Measurements from ENCODE around the gene KRTAP20-3. TPM values are rescaled to one million over a fixed set of nuclear protein-coding genes. Genes with fewer than 3 reads are reported as not detected.

The KRTAP20-3 gene
- total RNA-seq, 1 donor from 2014 or later, result not detected

- H3K4me3 ChIP-seq, result no peak within 1 kb of the TSS
- peaks cover 7% of the 10 kb centered on the region for H3K9me3 ChIP-seq (replicated peaks)
- H3K27ac ChIP-seq (replicated peaks), result no peak within 1 kb of the TSS
- H3K4me1 ChIP-seq, result no peaks in the 10 kb centered on the region
- DNase-seq, result no peak
- no peaks in the 10 kb centered on the region for H3K27me3 ChIP-seq (ENCODE audit: low read depth)
- no peaks in the 10 kb centered on the region for H3K36me3 ChIP-seq
- intact Hi-C loops (cut with micrococcal nuclease), result no loop called here
- no peak for TF ChIP-seq CTCF (IDR thresholded peaks at IDR 0.05; ENCODE audit: borderline replicate concordance)
These were observed 28.8 kb upstream of the KRTAP20-3 start, which contains the start of gene KRTAP6-1 for GRCh38 chr21:30613836-30614235. Gene KRTAP6-1 (minus strand): TSS chr21:30613930. CDS start chr21:30613904, 26 bp downstream.

- no peak for TF ChIP-seq CTCF (IDR thresholded peaks at IDR 0.05; ENCODE audit: borderline replicate concordance)
These were observed 27.5 kb upstream of the KRTAP20-3 start for GRCh38 chr21:30615199-30615598.

GRCh38 chr21:30616125-30616524, 26.5 kb upstream of the KRTAP20-3 start, which contains the start of gene KRTAP20-1:
Gene KRTAP20-1 (plus strand): TSS chr21:30616425. CDS start chr21:30616455, 30 bp downstream.
- Histone ChIP-seq H3K27ac (replicated peaks) (no peak within 1 kb of the TSS), H3K27me3 (ENCODE audit: low read depth) (no peaks in the 10 kb centered on the region), H3K4me3 (no peak within 1 kb of the TSS), H3K4me1 (no peaks in the 10 kb centered on the region), H3K9me3 (replicated peaks) (no peaks in the 10 kb centered on the region), H3K36me3 (no peaks in the 10 kb centered on the region)
- no peak for DNase-seq
- intact Hi-C loops (cut with micrococcal nuclease), result no loop called here
- no peak for TF ChIP-seq CTCF (IDR thresholded peaks at IDR 0.05; ENCODE audit: borderline replicate concordance)

More at GRCh38 chr21:30615199-30615598, 27.5 kb upstream of the KRTAP20-3 start:
- H3K27ac ChIP-seq (replicated peaks), result no peak overlapping the region
- H3K36me3 ChIP-seq, result no peaks in the 10 kb centered on the region
- peaks cover 7% of the 10 kb centered on the region for H3K9me3 ChIP-seq (replicated peaks)
- no peak overlapping the region for H3K4me3 ChIP-seq
- intact Hi-C loops (cut with micrococcal nuclease), result no loop called here
- H3K4me1 ChIP-seq, result no peaks in the 10 kb centered on the region
- no peak for DNase-seq
- no peaks in the 10 kb centered on the region for H3K27me3 ChIP-seq (ENCODE audit: low read depth)

DNA sequence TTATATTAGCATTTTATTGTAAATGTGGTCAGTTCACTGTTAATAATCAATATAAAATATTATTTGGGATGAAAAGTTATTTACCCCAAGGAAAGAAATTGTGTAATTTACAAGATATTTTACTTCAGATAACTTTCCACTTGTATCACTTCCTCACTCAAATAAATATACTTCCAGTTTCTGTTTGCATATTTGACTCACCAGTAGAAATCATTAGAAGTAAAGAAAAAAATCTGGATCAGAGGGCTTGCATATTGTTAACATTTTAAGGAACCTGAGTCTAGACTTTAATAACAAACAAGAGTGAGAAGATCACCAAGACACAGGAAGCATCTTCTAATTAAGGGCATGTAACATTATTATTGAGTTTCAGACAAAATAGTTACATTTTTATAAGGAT, 22.6 kb upstream of the KRTAP20-3 start:
- TF ChIP-seq CTCF (IDR thresholded peaks at IDR 0.05; ENCODE audit: borderline replicate concordance), result no peak

GRCh38 chr21:30620522-30620921, 22.1 kb upstream of the KRTAP20-3 start, which contains the start of gene KRTAP20-4:
Gene KRTAP20-4 (plus strand): TSS chr21:30620627.
- H3K27me3 ChIP-seq (ENCODE audit: low read depth), result no peaks in the 10 kb centered on the region
- H3K36me3 ChIP-seq, result no peaks in the 10 kb centered on the region
- intact Hi-C loops (cut with micrococcal nuclease), result no loop called here
- H3K4me1 ChIP-seq, result no peaks in the 10 kb centered on the region
- no peak within 1 kb of the TSS for H3K4me3 ChIP-seq
- peaks cover 10% of the 10 kb centered on the region for H3K9me3 ChIP-seq (replicated peaks)
- no peak within 1 kb of the TSS for H3K27ac ChIP-seq (replicated peaks)
- no peak for DNase-seq
- no peak for TF ChIP-seq CTCF (IDR thresholded peaks at IDR 0.05; ENCODE audit: borderline replicate concordance)

More for the DNA sequence above, 22.6 kb upstream of the KRTAP20-3 start:
- no peak for DNase-seq
- Histone ChIP-seq H3K4me1 (no peaks in the 10 kb centered on the region), H3K27ac (replicated peaks) (no peak overlapping the region), H3K9me3 (replicated peaks) (peaks cover 6% of the 10 kb centered on the region), H3K27me3 (ENCODE audit: low read depth) (no peaks in the 10 kb centered on the region), H3K36me3 (no peaks in the 10 kb centered on the region), H3K4me3 (no peak overlapping the region)
- intact Hi-C loops (cut with micrococcal nuclease), result no loop called here

All from left ventricle myocardium inferior (tissue), 1 donor.